MM.1S (cell line): ENCODE data around the gene UBE2G2.

Experiments used
- EZH2 ChIP-seq: fragments of 300-600 bp; sonication (generic); optimal IDR thresholded peaks from 2 replicates; pipeline ENCODE3; 2017; ENCODE audit warnings: low read depth, mild to moderate bottlenecking, antibody characterized with exemption, low read length, mixed read lengths
- TF ChIP-seq, protein P1 (sequence below): fragments of 300-600 bp; sonication (generic); IDR thresholded peaks from 2 replicates; pipeline ENCODE4 v1.5.1; 2016; ENCODE audit warnings: antibody characterized with exemption, low read length, mixed read lengths

DNA sequence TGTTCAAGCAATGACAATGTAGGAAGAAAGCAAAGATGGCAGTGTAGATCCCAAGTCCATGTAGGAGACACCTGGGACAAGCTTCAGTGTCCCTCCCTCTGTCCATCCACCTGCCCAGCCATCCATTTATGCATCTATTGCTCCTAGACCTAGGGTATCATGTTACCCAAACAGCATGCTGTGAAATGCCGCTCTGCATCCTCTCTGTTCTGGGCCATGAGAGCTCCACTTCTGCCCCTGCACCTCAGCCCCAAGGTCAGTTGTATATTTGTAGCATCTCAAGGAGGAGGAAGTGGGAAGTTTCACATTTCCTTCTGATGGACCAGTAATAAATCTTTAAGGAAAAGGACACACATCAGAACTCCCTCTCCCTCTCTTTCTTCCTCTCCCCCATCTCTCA, 62.3 kb downstream of the UBE2G2 start:
- TF ChIP-seq, protein P1, sequence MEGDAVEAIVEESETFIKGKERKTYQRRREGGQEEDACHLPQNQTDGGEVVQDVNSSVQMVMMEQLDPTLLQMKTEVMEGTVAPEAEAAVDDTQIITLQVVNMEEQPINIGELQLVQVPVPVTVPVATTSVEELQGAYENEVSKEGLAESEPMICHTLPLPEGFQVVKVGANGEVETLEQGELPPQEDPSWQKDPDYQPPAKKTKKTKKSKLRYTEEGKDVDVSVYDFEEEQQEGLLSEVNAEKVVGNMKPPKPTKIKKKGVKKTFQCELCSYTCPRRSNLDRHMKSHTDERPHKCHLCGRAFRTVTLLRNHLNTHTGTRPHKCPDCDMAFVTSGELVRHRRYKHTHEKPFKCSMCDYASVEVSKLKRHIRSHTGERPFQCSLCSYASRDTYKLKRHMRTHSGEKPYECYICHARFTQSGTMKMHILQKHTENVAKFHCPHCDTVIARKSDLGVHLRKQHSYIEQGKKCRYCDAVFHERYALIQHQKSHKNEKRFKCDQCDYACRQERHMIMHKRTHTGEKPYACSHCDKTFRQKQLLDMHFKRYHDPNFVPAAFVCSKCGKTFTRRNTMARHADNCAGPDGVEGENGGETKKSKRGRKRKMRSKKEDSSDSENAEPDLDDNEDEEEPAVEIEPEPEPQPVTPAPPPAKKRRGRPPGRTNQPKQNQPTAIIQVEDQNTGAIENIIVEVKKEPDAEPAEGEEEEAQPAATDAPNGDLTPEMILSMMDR: no peak
- no peak for TF ChIP-seq EZH2
